Lung (tissue), 12 donors: Measurements from ENCODE around the gene DTX3. TPM values are rescaled to one million over a fixed set of nuclear protein-coding genes. Genes with fewer than 3 reads are reported as not detected.
A peak's percentile ranks its signal among the peaks of the same experiment; 100 is the strongest.

ENCODE experiments used
- ATAC-seq: fragments of 200-7000 bp; cut with Tn5 transposase; one replicate; pipeline ENCODE4 v1.9.1; 2020; ENCODE audit warnings: moderate number of reproducible peaks; ENCODE audit not compliant: insufficient read depth, low FRiP score
- DNase-seq, 3 donors: peaks; one replicate each; pipeline ENCODE4 v3.0.0-alpha.2; 2013 to 2017
- H3K27ac ChIP-seq, 2 donors: one replicate each; pipeline ENCODE4 v1.5.1; 2013; ENCODE audit warnings: mild to moderate bottlenecking in 2 of 2, moderate library complexity in 2 of 2, control low read depth in 1 of 2, inconsistent platforms in 1 of 2, low read depth in 1 of 2, low read length in 1 of 2
- H3K27me3 ChIP-seq, 3 donors: one replicate each; pipeline ENCODE4 v1.5.1; 2013; ENCODE audit warnings: low read length in 2 of 3; ENCODE audit not compliant: control insufficient read depth in 3 of 3, insufficient read depth in 3 of 3
- H3K36me3 ChIP-seq, 4 donors: one replicate each; pipeline ENCODE4 v1.5.1; 2013; ENCODE audit warnings: low read length in 4 of 4, mild to moderate bottlenecking in 1 of 4, moderate library complexity in 1 of 4; ENCODE audit not compliant: control insufficient read depth in 4 of 4, insufficient read depth in 4 of 4
- H3K4me1 ChIP-seq, 5 donors: one replicate each; pipeline ENCODE4 v1.5.1; 2013; ENCODE audit warnings: low read length in 5 of 5, mild to moderate bottlenecking in 2 of 5, moderate library complexity in 1 of 5; ENCODE audit not compliant: control insufficient read depth in 5 of 5, insufficient read depth in 5 of 5
- H3K4me3 ChIP-seq: one replicate; pipeline ENCODE4 v1.5.1; 2013; ENCODE audit warnings: mild to moderate bottlenecking, control low read depth, moderate library complexity
- H3K9ac ChIP-seq, 2 donors: one replicate each; pipeline ENCODE4 v1.5.1; 2013; ENCODE audit warnings: low read length in 2 of 2, control low read depth in 1 of 2; ENCODE audit not compliant: insufficient read depth in 1 of 2
- H3K9me3 ChIP-seq, 4 donors: one replicate each; pipeline ENCODE4 v1.5.1; 2013; ENCODE audit warnings: low read length in 3 of 4, mild to moderate bottlenecking in 1 of 4, moderate library complexity in 1 of 4; ENCODE audit not compliant: control insufficient read depth in 4 of 4, insufficient read depth in 3 of 4
- CTCF ChIP-seq: IDR thresholded peaks from 2 replicates; pipeline ENCODE4 v1.5.1; 2012; ENCODE audit warnings: mild to moderate bottlenecking; ENCODE audit errors: control extremely low read depth, extremely low read depth
- WGBS, 2 donors: extraction: QIAGEN DNeasy Blood & Tissue Kit; methylation state at CpG; one replicate each; pipeline ENCODE4 v1.1.7; 2013; 5-methylcytosine and 5-hydroxymethylcytosine counted together
- polyA plus RNA-seq, 2 donors: library from polyadenylated mRNA; stranded (reverse); fragments of 200-250 nt; gene quantifications; one replicate each; pipeline ENCODE4 v1.2.1, GENCODE V29; 2013
- total RNA-seq, 2 donors: library from RNA; depleted of rRNA in 1 of 2; stranded (reverse); fragments of >200 nt in 1 of 2; gene quantifications; one replicate each; pipeline ENCODE4 v1.2.1, GENCODE V29; 2014 to 2021
- donor health status: control.
- donor health status: control.
- donor health status: Bipolar disorder and iron deficiency.
- donor health status: healthy.
- donor health status: DM: yes; HTN: yes; CAD: no.

Gene DTX3
- total and polyA plus RNA-seq, 4 donors, result 13.9 to 40.1 (median 24.9) TPM

- WGBS, 2 donors, result 13 to 23% methylated on average over 2 of the region's 2 CpGs
- ATAC-seq (no peak), DNase-seq (no peak)
- peaks cover 0 to 3% (median 0%) of the 10 kb centered on the region in 4 donors for H3K36me3 ChIP-seq
- peak overlapping the region; percentile 98 for H3K4me3 ChIP-seq
- H3K27me3 ChIP-seq, result peaks cover 0 to 8% (median 8%) of the 10 kb centered on the region in 3 donors
- peak overlapping the region; percentile 37 to 62 for H3K9ac ChIP-seq
- H3K9me3 ChIP-seq, result no peaks in the 10 kb centered on the region
- H3K27ac ChIP-seq, result peak overlapping the region; percentile 70 to 76
- no peak for TF ChIP-seq CTCF
- H3K4me1 ChIP-seq, result peaks cover 0 to 18% (median 5%) of the 10 kb centered on the region in 5 donors
Observed at GRCh38 chr12:57590479-57590863, 14.2 kb upstream of the DTX3 start.

- peak within 1 kb of the TSS; percentile 98 for H3K4me3 ChIP-seq
- H3K27ac ChIP-seq, result peak within 1 kb of the TSS; percentile 70 to 76
- H3K9ac ChIP-seq, result peak within 1 kb of the TSS; percentile 37 to 62
- DNase-seq, result peak; percentile 66 to 81 (median 72)
- TF ChIP-seq CTCF, result no peak
- H3K4me1 ChIP-seq, result peaks cover 0 to 18% (median 5%) of the 10 kb centered on the region in 5 donors
- H3K27me3 ChIP-seq, result peaks cover 0 to 8% (median 8%) of the 10 kb centered on the region in 3 donors
- H3K9me3 ChIP-seq, result no peaks in the 10 kb centered on the region
- peaks cover 0 to 7% (median 0%) of the 10 kb centered on the region in 4 donors for H3K36me3 ChIP-seq
- ATAC-seq, result peak; percentile 94
- 1% methylated on average over 68 to 69 of the region's 69 CpGs for WGBS, 2 donors
Observed at GRCh38 chr12:57590864-57591781, 13.5 kb upstream of the DTX3 start, which contains the start of gene PIP4K2C. PIP4K2C (plus strand) TSS chr12:57591192; CDS start chr12:57591290, 98 bp downstream.

GRCh38 chr12:57591782-57592325 lies 12.8 kb upstream of the DTX3 start:
- WGBS, 2 donors, result 44 to 55% methylated on average over 10 of the region's 10 CpGs
- DNase-seq (peak in 1 of 3 donors; percentile 33), ATAC-seq (peak; percentile 34)
- peaks cover 0 to 7% (median 1%) of the 10 kb centered on the region in 4 donors for H3K36me3 ChIP-seq
- H3K9ac ChIP-seq, result peak overlapping the region in 1 of 2 donors; percentile 14
- TF ChIP-seq CTCF, result no peak
- H3K4me1 ChIP-seq, result peaks cover 0 to 18% (median 5%) of the 10 kb centered on the region in 5 donors
- H3K4me3 ChIP-seq, result peak overlapping the region; percentile 98
- peak overlapping the region in 1 of 2 donors; percentile 76 for H3K27ac ChIP-seq
- peaks cover 0 to 8% (median 8%) of the 10 kb centered on the region in 3 donors for H3K27me3 ChIP-seq
- no peaks in the 10 kb centered on the region for H3K9me3 ChIP-seq
